PC-9 (cell line): ENCODE measurements around the gene YWHAG. TPM values are rescaled to one million over a fixed set of nuclear protein-coding genes. Genes with fewer than 3 reads are reported as not detected.
A peak's percentile ranks its signal among the peaks of the same experiment; 100 is the strongest.

Experiments used
- BruUV-seq: library from RNA; stranded (reverse); fragments of 400-500 nt; replicated peaks from 2 replicates; lab custom pipeline; 2021; lab: Mats Ljungman, UMichigan
- CTCF ChIA-PET: fragments of 300-600 bp; sonication (Branson Sonifier 250); formaldehyde crosslinking; loops from one replicate; lab custom pipeline; 2022; ENCODE audit warnings: antibody characterized with exemption; lab: Charles Lee
- POLR2A ChIA-PET: fragments of 300-600 bp; sonication (Branson Sonifier 250); formaldehyde crosslinking; loops from one replicate; lab custom pipeline; 2022; ENCODE audit warnings: antibody characterized with exemption; ENCODE audit not compliant: unreplicated experiment; lab: Charles Lee
- DNase-seq, 2 experiments: peaks; one replicate each; pipeline versions ENCODE4 v3.0.0 to v3.0.0-alpha.2; 2015 to 2022; ENCODE audit warnings: mixed read lengths in 1 of 2
- H2AFZ ChIP-seq: fragments of 200-600 bp; sonication (generic); 2 replicates; pipeline ENCODE4 v1.8.1; 2017; ENCODE audit warnings: antibody characterized with exemption
- H3F3A ChIP-seq: fragments of 200-600 bp; sonication (generic); 2 replicates; pipeline ENCODE4 v1.8.1; 2017; ENCODE audit warnings: antibody characterized with exemption, mild to moderate bottlenecking, low read depth; ENCODE audit not compliant: insufficient read depth
- H3K27ac ChIP-seq: fragments of 200-600 bp; sonication (generic); 2 replicates; pipeline ENCODE4 v1.6.1; 2016; ENCODE audit warnings: mixed run types
- H3K27me3 ChIP-seq: fragments of 200-600 bp; sonication (generic); 2 replicates; pipeline ENCODE4 v1.6.1; 2016; ENCODE audit warnings: low read depth, mixed run types; ENCODE audit not compliant: insufficient read depth
- H3K36me3 ChIP-seq: fragments of 200-600 bp; sonication (generic); 2 replicates; pipeline ENCODE4 v1.6.1; 2016; ENCODE audit warnings: low read depth, mixed run types
- H3K4me1 ChIP-seq: fragments of 200-600 bp; sonication (generic); replicated peaks from 2 replicates; pipeline ENCODE4 v1.6.1; 2016; ENCODE audit warnings: mixed run types; ENCODE audit not compliant: insufficient read depth
- H3K4me2 ChIP-seq: fragments of 200-600 bp; sonication (generic); 2 replicates; pipeline ENCODE4 v1.6.1; 2017; ENCODE audit warnings: mixed run types
- H3K4me3 ChIP-seq: fragments of 200-600 bp; sonication (generic); 2 replicates; pipeline ENCODE4 v1.6.1; 2016; ENCODE audit warnings: mixed run types
- H3K79me2 ChIP-seq: fragments of 200-600 bp; sonication (generic); 2 replicates; pipeline ENCODE4 v1.6.1; 2017; ENCODE audit warnings: low read depth, mixed run types
- H3K9me2 ChIP-seq: fragments of 200-600 bp; sonication (generic); 2 replicates; pipeline ENCODE4 v1.8.1; 2017; ENCODE audit warnings: mild to moderate bottlenecking; ENCODE audit not compliant: insufficient read depth
- H3K9me3 ChIP-seq: fragments of 200-600 bp; sonication (generic); 2 replicates; pipeline ENCODE4 v1.8.1; 2016; ENCODE audit warnings: low read depth; ENCODE audit not compliant: insufficient read depth
- H4K20me1 ChIP-seq: fragments of 200-600 bp; sonication (generic); 2 replicates; pipeline ENCODE4 v1.8.1; 2017; ENCODE audit not compliant: insufficient read depth
- CTCF ChIP-seq: fragments of 200-600 bp; sonication (generic); conservative IDR thresholded peaks from 2 replicates; pipeline ENCODE4 v1.6.1; 2017; ENCODE audit warnings: mixed run types, antibody characterized with exemption, mild to moderate bottlenecking, moderate library complexity
- EZH2 ChIP-seq: fragments of 200-600 bp; sonication (generic); IDR thresholded peaks from 2 replicates; pipeline ENCODE4 v1.8.0; 2017; ENCODE audit warnings: antibody characterized with exemption, low read depth
- intact Hi-C: fragments of 100-400 bp; cut with micrococcal nuclease; formaldehyde crosslinking; loops from one replicate; pipeline ENCODE4 v1.10.0; 2022; ENCODE audit not compliant: unreplicated experiment
- total RNA-seq: library from RNA; stranded (reverse); gene quantifications from 2 replicates; pipeline ENCODE4 v1.2.3, GENCODE V29; 2021

Gene YWHAG
- total RNA-seq, 1 experiment from 2014 or later, result 250 TPM

- Histone ChIP-seq H3K27me3 (no peaks in the 10 kb centered on the region), H3K27ac (no peak overlapping the region), H3K9me3 (no peaks in the 10 kb centered on the region), H2AFZ (no peak overlapping the region), H3K4me1 (peaks cover 51% of the 10 kb centered on the region), H3K79me2 (peaks cover 21% of the 10 kb centered on the region), H3K4me2 (no peak overlapping the region), H3K9me2 (no peaks in the 10 kb centered on the region), H3K4me3 (no peak overlapping the region), H4K20me1 (no peaks in the 10 kb centered on the region), H3F3A (peaks cover 73% of the 10 kb centered on the region), H3K36me3 (peaks cover 5% of the 10 kb centered on the region; the same call in 1 of the 2 replicates)
- intact Hi-C loops, result no loop called here
- TF ChIP-seq CTCF (no peak), EZH2 (no peak)
- ChIA-PET POLR2A (no interaction called here), CTCF (no interaction called here)
- no TSS peak for BruUV-seq
- DNase-seq, result no peak
Observed at GRCh38 chr7:76301000-76301399, 57.8 kb downstream of the YWHAG start.

- peak; percentile 63 to 96 for DNase-seq
- Histone ChIP-seq H3K79me2 (peaks cover 21% of the 10 kb centered on the region), H3K4me3 (no peak overlapping the region), H4K20me1 (no peaks in the 10 kb centered on the region), H3K27me3 (no peaks in the 10 kb centered on the region), H3K9me2 (no peaks in the 10 kb centered on the region), H3K9me3 (no peaks in the 10 kb centered on the region), H3K27ac (peak overlapping the region; percentile 35), H3F3A (peaks cover 68% of the 10 kb centered on the region), H3K4me1 (peaks cover 58% of the 10 kb centered on the region), H3K4me2 (peak overlapping the region; percentile 46), H2AFZ (no peak overlapping the region), H3K36me3 (peaks cover 5% of the 10 kb centered on the region; the same call in 1 of the 2 replicates)
- ChIA-PET CTCF (no interaction called here), POLR2A (no interaction called here)
- BruUV-seq, result no TSS peak
- no peak for TF ChIP-seq EZH2
- TF ChIP-seq CTCF, result no peak
- intact Hi-C loops, result no loop called here
Observed at GRCh38 chr7:76300166-76300731, 58.5 kb downstream of the YWHAG start.

- no peaks in the 10 kb centered on the region for H3K79me2 ChIP-seq
- peak; percentile 90 to 94 for DNase-seq
- H4K20me1 ChIP-seq, result no peaks in the 10 kb centered on the region
- CTCF ChIA-PET, result interaction anchor here (0.8 to 1.6 kb wide), 4 partner anchors 12 to 21 kb away, joined by 3 to 12 read pairs (median 4); no protein-coding TSS in a partner anchor
- H3K27ac ChIP-seq, result peak overlapping the region; percentile 67
- H2AFZ ChIP-seq, result no peak overlapping the region
- POLR2A ChIA-PET, result interaction anchor here (0.6 to 0.7 kb wide), 4 partner anchors 24 to 825 kb away, joined by 4 to 20 read pairs (median 8); no protein-coding TSS in a partner anchor
- H3K36me3 ChIP-seq, result no peaks in the 10 kb centered on the region
- H3K9me3 ChIP-seq, result no peaks in the 10 kb centered on the region
- intact Hi-C loops, result no loop called here
- H3K27me3 ChIP-seq, result no peaks in the 10 kb centered on the region
- H3K9me2 ChIP-seq, result no peaks in the 10 kb centered on the region
- H3K4me2 ChIP-seq, result peak overlapping the region; percentile 54
- no TSS peak for BruUV-seq
- H3F3A ChIP-seq, result peaks cover 80% of the 10 kb centered on the region
- TF ChIP-seq CTCF (no peak), EZH2 (no peak)
- peaks cover 75% of the 10 kb centered on the region for H3K4me1 ChIP-seq
- H3K4me3 ChIP-seq, result no peak overlapping the region
Observed at GRCh38 chr7:76296743-76297740, 61.7 kb downstream of the YWHAG start.
